ENCODE results near the gene ACKR2. TPM values are rescaled to one million over a fixed set of nuclear protein-coding genes. Genes with fewer than 3 reads are reported as not detected.

Gene ACKR2
- total RNA-seq, 1 experiment from 2014 or later: not detected

DNA sequence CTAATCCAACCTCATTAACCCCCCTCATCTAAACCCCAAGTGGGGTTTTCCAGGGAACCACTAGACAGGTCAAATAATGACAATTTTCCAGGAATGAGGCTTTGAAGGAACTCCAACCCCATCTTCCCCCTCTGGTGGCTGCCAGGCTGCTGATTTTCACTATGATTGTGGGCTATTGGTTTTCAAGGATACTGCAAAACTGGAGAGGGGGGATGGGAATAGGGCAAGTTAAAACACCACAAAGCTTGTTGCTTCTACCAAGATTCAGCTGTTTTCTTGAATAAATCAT lies 86.3 kb downstream of the ACKR2 start:
- Histone ChIP-seq H3K4me1 (ENCODE audit: insufficient read depth, low read length) (peaks cover 1% of the 10 kb centered on the region; the same call in 1 of the 2 replicates), H3K23ac (ENCODE audit: insufficient read length, low read depth, low read length) (no peak overlapping the region), H2BK20ac (ENCODE audit: low read depth, low read length, poor library complexity, severe bottlenecking) (no peak overlapping the region), H3K79me2 (ENCODE audit: insufficient read depth, low read length) (no peaks in the 10 kb centered on the region), H2AFZ (ENCODE audit: low read length) (no peak overlapping the region), H3K56ac (ENCODE audit: insufficient read length, low read depth, low read length) (no peak overlapping the region), H4K20me1 (ENCODE audit: control insufficient read depth, insufficient read depth, insufficient read length) (no peaks in the 10 kb centered on the region), H3T11ph (ENCODE audit: low read length) (no peak overlapping the region), H3K27ac (ENCODE audit: insufficient read length, low read depth, low read length) (no peak overlapping the region), H3K4ac (ENCODE audit: low read depth, low read length) (no peak overlapping the region), H3K9me3 (ENCODE audit: control insufficient read depth, low read depth, low read length) (no peaks in the 10 kb centered on the region), H3K18ac (ENCODE audit: insufficient read length, low read depth, low read length) (no peak overlapping the region), H2BK15ac (ENCODE audit: low read depth, low read length) (no peak overlapping the region), H3K79me1 (ENCODE audit: insufficient read depth, low read depth, low read length, poor library complexity, severe bottlenecking) (no peaks in the 10 kb centered on the region), H4K8ac (replicated peaks; ENCODE audit: insufficient read length, low read depth, low read length) (no peak overlapping the region), H2BK5ac (ENCODE audit: insufficient read length, low read length) (no peak overlapping the region), H2BK120ac (ENCODE audit: low read depth, low read length, poor library complexity, severe bottlenecking) (no peak overlapping the region), H4K5ac (ENCODE audit: insufficient read length, low read depth, low read length) (no peak overlapping the region), H4K91ac (ENCODE audit: insufficient read length, low read depth, low read length) (no peak overlapping the region), H2AK5ac (ENCODE audit: insufficient read length, low read length) (no peak overlapping the region), H3K27me3 (ENCODE audit: insufficient read depth, low read length) (no peaks in the 10 kb centered on the region), H3K4me2 (ENCODE audit: insufficient read depth, insufficient read length, low read length) (no peak overlapping the region), H2BK12ac (ENCODE audit: insufficient read length, low read depth, low read length) (no peak overlapping the region), H3K23me2 (ENCODE audit: insufficient read length, low read depth, low read length, poor library complexity, severe bottlenecking) (no peaks in the 10 kb centered on the region), H3K14ac (ENCODE audit: insufficient read depth, low read length) (no peak overlapping the region), H3K9ac (ENCODE audit: extremely low read depth, insufficient read length, low read length) (no peak overlapping the region)
- H3K9me3 Mint-ChIP-seq: peaks cover 0 to 2% of the 10 kb centered on the region in 2 experiments; a peak in 2 of 5 replicates
- no peaks in the 10 kb centered on the region; a peak in 1 of 7 replicates for H3K36me3 Mint-ChIP-seq (ENCODE audit: insufficient read depth in 1 of 3, low read depth in 3 of 3)
- TF ChIP-seq, protein P1, sequence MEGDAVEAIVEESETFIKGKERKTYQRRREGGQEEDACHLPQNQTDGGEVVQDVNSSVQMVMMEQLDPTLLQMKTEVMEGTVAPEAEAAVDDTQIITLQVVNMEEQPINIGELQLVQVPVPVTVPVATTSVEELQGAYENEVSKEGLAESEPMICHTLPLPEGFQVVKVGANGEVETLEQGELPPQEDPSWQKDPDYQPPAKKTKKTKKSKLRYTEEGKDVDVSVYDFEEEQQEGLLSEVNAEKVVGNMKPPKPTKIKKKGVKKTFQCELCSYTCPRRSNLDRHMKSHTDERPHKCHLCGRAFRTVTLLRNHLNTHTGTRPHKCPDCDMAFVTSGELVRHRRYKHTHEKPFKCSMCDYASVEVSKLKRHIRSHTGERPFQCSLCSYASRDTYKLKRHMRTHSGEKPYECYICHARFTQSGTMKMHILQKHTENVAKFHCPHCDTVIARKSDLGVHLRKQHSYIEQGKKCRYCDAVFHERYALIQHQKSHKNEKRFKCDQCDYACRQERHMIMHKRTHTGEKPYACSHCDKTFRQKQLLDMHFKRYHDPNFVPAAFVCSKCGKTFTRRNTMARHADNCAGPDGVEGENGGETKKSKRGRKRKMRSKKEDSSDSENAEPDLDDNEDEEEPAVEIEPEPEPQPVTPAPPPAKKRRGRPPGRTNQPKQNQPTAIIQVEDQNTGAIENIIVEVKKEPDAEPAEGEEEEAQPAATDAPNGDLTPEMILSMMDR (conservative IDR thresholded peaks at IDR 0.05): no peak
- H3K27me3 Mint-ChIP-seq (ENCODE audit: low read depth): no peaks in the 10 kb centered on the region
- H3K27ac Mint-ChIP-seq: no peak overlapping the region
- H3K4me3 Mint-ChIP-seq: no peak overlapping the region
- H3K4me1 Mint-ChIP-seq: peaks cover 28% of the 10 kb centered on the region in 2 experiments
- DNase-seq: no peak
